Body of pancreas (tissue), 4 donors: ENCODE data around the gene TYMS.

Experiments used
- CTCF ChIP-seq, 7 experiments: fragments of 450-650 bp in 4 of 7; fragments of 200-600 bp in 3 of 7; sonication (generic) in 3 of 7; IDR thresholded peaks; one replicate each; pipeline ENCODE4 v1.5.1; 2016 to 2019; ENCODE audit warnings: antibody characterized with exemption in 7 of 7
- POLR2A ChIP-seq, 3 donors: fragments of 450-650 bp; IDR thresholded peaks; one replicate each; pipeline ENCODE4 v1.6.1; 2016; ENCODE audit warnings: antibody characterized with exemption in 3 of 3, mild to moderate bottlenecking in 2 of 3

GRCh38 chr18:644395-645004 is 13.0 kb upstream of the TYMS start:
- TF ChIP-seq CTCF (IDR thresholded peaks at IDR 0.05): no peak
- TF ChIP-seq POLR2A (IDR thresholded peaks at IDR 0.05): no peak
